ENCODE measurements around the gene LYRM1.

DNA sequence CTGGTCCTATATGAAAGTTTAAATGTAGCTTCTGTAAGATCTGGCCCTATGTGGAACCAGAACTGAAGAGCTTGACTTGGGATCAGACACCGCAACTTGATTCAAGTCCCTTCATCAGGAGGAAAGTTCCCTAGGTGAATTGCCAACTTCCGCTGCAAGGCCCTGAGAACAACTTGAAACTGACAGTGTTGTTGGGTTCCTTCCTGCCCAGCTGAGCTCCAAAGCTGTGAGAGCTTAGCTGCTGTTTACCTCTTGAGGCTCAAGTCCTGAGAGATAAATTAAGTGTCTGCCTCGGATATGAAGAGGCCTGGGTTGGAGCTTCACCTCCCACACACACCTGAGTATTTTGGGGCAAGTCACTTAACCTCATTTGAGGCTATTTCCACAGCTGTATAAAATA, 49.6 kb upstream of the LYRM1 start:
- TF ChIP-seq, protein P1, sequence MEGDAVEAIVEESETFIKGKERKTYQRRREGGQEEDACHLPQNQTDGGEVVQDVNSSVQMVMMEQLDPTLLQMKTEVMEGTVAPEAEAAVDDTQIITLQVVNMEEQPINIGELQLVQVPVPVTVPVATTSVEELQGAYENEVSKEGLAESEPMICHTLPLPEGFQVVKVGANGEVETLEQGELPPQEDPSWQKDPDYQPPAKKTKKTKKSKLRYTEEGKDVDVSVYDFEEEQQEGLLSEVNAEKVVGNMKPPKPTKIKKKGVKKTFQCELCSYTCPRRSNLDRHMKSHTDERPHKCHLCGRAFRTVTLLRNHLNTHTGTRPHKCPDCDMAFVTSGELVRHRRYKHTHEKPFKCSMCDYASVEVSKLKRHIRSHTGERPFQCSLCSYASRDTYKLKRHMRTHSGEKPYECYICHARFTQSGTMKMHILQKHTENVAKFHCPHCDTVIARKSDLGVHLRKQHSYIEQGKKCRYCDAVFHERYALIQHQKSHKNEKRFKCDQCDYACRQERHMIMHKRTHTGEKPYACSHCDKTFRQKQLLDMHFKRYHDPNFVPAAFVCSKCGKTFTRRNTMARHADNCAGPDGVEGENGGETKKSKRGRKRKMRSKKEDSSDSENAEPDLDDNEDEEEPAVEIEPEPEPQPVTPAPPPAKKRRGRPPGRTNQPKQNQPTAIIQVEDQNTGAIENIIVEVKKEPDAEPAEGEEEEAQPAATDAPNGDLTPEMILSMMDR (IDR thresholded peaks at IDR 0.05), result no peak
- no peak for TF ChIP-seq POLR2A (IDR thresholded peaks at IDR 0.05)

Measured in testis (tissue), 2 donors.